Measurements from ENCODE around the gene B9D1.
A peak's percentile ranks its signal among the peaks of the same experiment; 100 is the strongest.

The B9D1 gene

GRCh38 chr17:19338031-19338990, 24.2 kb downstream of the B9D1 start:
- peak; percentile 77 for DNase-seq (ENCODE audit: low spot score)

GRCh38 chr17:19337712-19338023, 24.9 kb downstream of the B9D1 start:
- DNase-seq (ENCODE audit: low spot score) = no peak

GRCh38 chr17:19336938-19337711, 25.4 kb downstream of the B9D1 start:
- DNase-seq (ENCODE audit: low spot score) = no peak

- DNase-seq (ENCODE audit: low spot score) = no peak
Observed at GRCh38 chr17:19335951-19336631, 26.4 kb downstream of the B9D1 start.

- DNase-seq (ENCODE audit: low spot score) = no peak
Observed at GRCh38 chr17:19334331-19334730, 28.2 kb downstream of the B9D1 start.

- no peak for DNase-seq (ENCODE audit: low spot score)
Observed at GRCh38 chr17:19333736-19334290, 28.7 kb downstream of the B9D1 start.

GRCh38 chr17:19333132-19333440, 29.4 kb downstream of the B9D1 start:
- no peak for DNase-seq (ENCODE audit: low spot score)

GRCh38 chr17:19332371-19333131, 30.0 kb downstream of the B9D1 start:
- no peak for DNase-seq (ENCODE audit: low spot score)

- DNase-seq (ENCODE audit: low spot score) = no peak
Observed at GRCh38 chr17:19331543-19332245, 30.8 kb downstream of the B9D1 start.

- DNase-seq (ENCODE audit: low spot score) = no peak
Observed at GRCh38 chr17:19331134-19331533, 31.4 kb downstream of the B9D1 start.

GRCh38 chr17:19330271-19330670, 32.3 kb downstream of the B9D1 start:
- DNase-seq (ENCODE audit: low spot score) = no peak

- no peak for DNase-seq (ENCODE audit: low spot score)
Observed at GRCh38 chr17:19329839-19330238, 32.7 kb downstream of the B9D1 start.

GRCh38 chr17:19329136-19329535, 33.4 kb downstream of the B9D1 start:
- no peak for DNase-seq (ENCODE audit: low spot score)

GRCh38 chr17:19328441-19329061, 34.0 kb downstream of the B9D1 start:
- no peak for DNase-seq (ENCODE audit: low spot score)

- DNase-seq (ENCODE audit: low spot score) = no peak
Observed at GRCh38 chr17:19327031-19327783, 35.3 kb downstream of the B9D1 start.

- DNase-seq (ENCODE audit: low spot score) = no peak
Observed at GRCh38 chr17:19325542-19325941, 37.0 kb downstream of the B9D1 start.

- DNase-seq (ENCODE audit: low spot score) = no peak
Observed at GRCh38 chr17:19322861-19323260, 39.7 kb downstream of the B9D1 start.

- no peak for DNase-seq (ENCODE audit: low spot score)
Observed at GRCh38 chr17:19322129-19322505, 40.4 kb downstream of the B9D1 start.

GRCh38 chr17:19321481-19322128, 40.9 kb downstream of the B9D1 start:
- DNase-seq (ENCODE audit: low spot score) = no peak
